ENCODE data around the gene AQP2.

DNA sequence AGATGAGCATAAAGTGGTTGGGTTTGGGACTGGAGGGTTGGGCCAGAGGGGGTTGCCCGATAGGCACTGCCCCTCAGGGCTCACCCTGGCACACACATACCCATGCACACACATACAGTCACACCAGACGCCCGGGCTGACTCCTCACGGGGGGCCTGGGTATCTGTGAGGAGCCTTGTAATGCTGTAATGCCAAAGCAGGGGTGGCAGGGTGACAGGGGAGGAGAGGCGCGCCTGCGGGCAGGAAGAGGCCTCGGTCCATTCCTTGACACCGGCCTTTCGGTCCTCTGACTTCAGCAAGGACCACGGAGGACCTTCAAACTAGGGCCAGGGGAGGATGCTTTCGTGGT, 47.2 kb upstream of the AQP2 start:
- no peak for TF ChIP-seq POLR2A (IDR thresholded peaks at IDR 0.05; ENCODE audit: low read length)
- TF ChIP-seq GATA1 (IDR thresholded peaks at IDR 0.05; ENCODE audit: low read depth, low read length), result no peak

Measured in erythroblast (primary cell).